OCI-M2 (cell line): ENCODE data around the gene LAMB2.

Experiments used
- DNase-seq: peaks from one replicate; lab custom pipeline; 2025; ENCODE audit not compliant: unreplicated experiment; lab: John Stamatoyannopoulos, UW

The LAMB2 gene

GRCh38 chr3:49076646-49077045 is 56.2 kb downstream of the LAMB2 start:
- DNase-seq = no peak

GRCh38 chr3:49076116-49076515 is 56.7 kb downstream of the LAMB2 start:
- DNase-seq = no peak
